ENCODE data around the gene TANC1.

TANC1 gene

GRCh38 chr2:159030674-159031380 lies 62.4 kb downstream of the TANC1 start:
- no peaks in the 10 kb centered on the region for H3K9me3 ChIP-seq (ENCODE audit: insufficient read depth, low read depth, low read length)
- H3K79me2 ChIP-seq (ENCODE audit: insufficient read depth, low read length): no peaks in the 10 kb centered on the region
- TF ChIP-seq CTCF (conservative IDR thresholded peaks at IDR 0.05; ENCODE audit: low read length) (no peak), EZH2phosphoT487 (IDR thresholded peaks at IDR 0.05; ENCODE audit: borderline replicate concordance) (no peak)
- H2AFZ ChIP-seq (ENCODE audit: low read length): no peak overlapping the region
- no peaks in the 10 kb centered on the region for H4K20me1 ChIP-seq (ENCODE audit: insufficient read depth, low read length, poor library complexity, severe bottlenecking)
- H3F3A ChIP-seq (ENCODE audit: low read depth): no peaks in the 10 kb centered on the region
- H3K9ac ChIP-seq (ENCODE audit: low read depth, low read length, poor library complexity, severe bottlenecking): no peak overlapping the region
- H3K36me3 ChIP-seq (ENCODE audit: insufficient read depth, low read length): no peaks in the 10 kb centered on the region
- H3K27me3 ChIP-seq (ENCODE audit: insufficient read depth, low read length, poor library complexity, severe bottlenecking): no peaks in the 10 kb centered on the region
- H3K4me3 ChIP-seq (ENCODE audit: low read length, poor library complexity, severe bottlenecking): no peak overlapping the region
- H3K4me2 ChIP-seq (ENCODE audit: low read depth, low read length, poor library complexity, severe bottlenecking): no peak overlapping the region
- peaks cover 17% of the 10 kb centered on the region for H3K4me1 ChIP-seq (ENCODE audit: insufficient read depth, low read length, poor library complexity, severe bottlenecking)
- no peaks in the 10 kb centered on the region for H3K9me2 ChIP-seq (replicated peaks; ENCODE audit: low read depth, low read length)

- H4K20me1 ChIP-seq (ENCODE audit: insufficient read depth, low read length, poor library complexity, severe bottlenecking): no peaks in the 10 kb centered on the region
- no peaks in the 10 kb centered on the region for H3K79me2 ChIP-seq (ENCODE audit: insufficient read depth, low read length)
- peaks cover 9% of the 10 kb centered on the region for H3K4me1 ChIP-seq (ENCODE audit: insufficient read depth, low read length, poor library complexity, severe bottlenecking)
- H3K4me2 ChIP-seq (ENCODE audit: low read depth, low read length, poor library complexity, severe bottlenecking): no peak overlapping the region
- no peaks in the 10 kb centered on the region for H3K9me3 ChIP-seq (ENCODE audit: insufficient read depth, low read depth, low read length)
- H3K9ac ChIP-seq (ENCODE audit: low read depth, low read length, poor library complexity, severe bottlenecking): no peak overlapping the region
- H3F3A ChIP-seq (ENCODE audit: low read depth): no peaks in the 10 kb centered on the region
- H3K27me3 ChIP-seq (ENCODE audit: insufficient read depth, low read length, poor library complexity, severe bottlenecking): no peaks in the 10 kb centered on the region
- TF ChIP-seq CTCF (conservative IDR thresholded peaks at IDR 0.05; ENCODE audit: low read length) (no peak), EZH2phosphoT487 (IDR thresholded peaks at IDR 0.05; ENCODE audit: borderline replicate concordance) (no peak)
- no peak overlapping the region for H2AFZ ChIP-seq (ENCODE audit: low read length)
- H3K36me3 ChIP-seq (ENCODE audit: insufficient read depth, low read length): no peaks in the 10 kb centered on the region
- H3K9me2 ChIP-seq (replicated peaks; ENCODE audit: low read depth, low read length): no peaks in the 10 kb centered on the region
- H3K4me3 ChIP-seq (ENCODE audit: low read length, poor library complexity, severe bottlenecking): no peak overlapping the region
Measured at GRCh38 chr2:159032146-159032545, 63.7 kb downstream of the TANC1 start.

- no peak for TF ChIP-seq EZH2phosphoT487 (IDR thresholded peaks at IDR 0.05; ENCODE audit: borderline replicate concordance)
- TF ChIP-seq CTCF (conservative IDR thresholded peaks at IDR 0.05; ENCODE audit: low read length): no peak
- no peaks in the 10 kb centered on the region for H3K9me2 ChIP-seq (replicated peaks; ENCODE audit: low read depth, low read length)
- H3K9ac ChIP-seq (ENCODE audit: low read depth, low read length, poor library complexity, severe bottlenecking): no peak overlapping the region
- H3F3A ChIP-seq (ENCODE audit: low read depth): no peaks in the 10 kb centered on the region
- H4K20me1 ChIP-seq (ENCODE audit: insufficient read depth, low read length, poor library complexity, severe bottlenecking): no peaks in the 10 kb centered on the region
- no peaks in the 10 kb centered on the region for H3K9me3 ChIP-seq (ENCODE audit: insufficient read depth, low read depth, low read length)
- no peaks in the 10 kb centered on the region for H3K27me3 ChIP-seq (ENCODE audit: insufficient read depth, low read length, poor library complexity, severe bottlenecking)
- H2AFZ ChIP-seq (ENCODE audit: low read length): no peak overlapping the region
- no peaks in the 10 kb centered on the region for H3K79me2 ChIP-seq (ENCODE audit: insufficient read depth, low read length)
- H3K4me2 ChIP-seq (ENCODE audit: low read depth, low read length, poor library complexity, severe bottlenecking): no peak overlapping the region
- no peaks in the 10 kb centered on the region for H3K36me3 ChIP-seq (ENCODE audit: insufficient read depth, low read length)
- H3K4me1 ChIP-seq (ENCODE audit: insufficient read depth, low read length, poor library complexity, severe bottlenecking): peaks cover 9% of the 10 kb centered on the region
- no peak overlapping the region for H3K4me3 ChIP-seq (ENCODE audit: low read length, poor library complexity, severe bottlenecking)
Measured at GRCh38 chr2:159032580-159032979, 64.1 kb downstream of the TANC1 start.
